Measurements from ENCODE around the gene COLEC12. TPM values are rescaled to one million over a fixed set of nuclear protein-coding genes. Genes with fewer than 3 reads are reported as not detected.

Gene COLEC12
- total RNA-seq, 1 experiment from 2014 or later: not detected

GRCh38 chr18:435940-436339 lies 64.6 kb downstream of the COLEC12 start:
- DNase-seq: no peak
- Mint-ChIP-seq H3K4me1 (ENCODE audit: low read depth, unreplicated experiment) (no peaks in the 10 kb centered on the region), H3K27me3 (ENCODE audit: unreplicated experiment) (peaks cover 26% of the 10 kb centered on the region), H3K9me3 (ENCODE audit: low read depth, unreplicated experiment) (no peaks in the 10 kb centered on the region), H3K27ac (ENCODE audit: unreplicated experiment) (no peak overlapping the region), H3K36me3 (ENCODE audit: insufficient read depth, unreplicated experiment) (no peaks in the 10 kb centered on the region), H3K4me3 (ENCODE audit: low read depth, unreplicated experiment) (no peak overlapping the region)
- no peak for TF ChIP-seq CTCF (IDR thresholded peaks at IDR 0.05; ENCODE audit: unreplicated experiment)
- CTCF ChIA-PET: no interaction called here
- intact Hi-C loops (cut with micrococcal nuclease; ENCODE audit: unreplicated experiment): no loop called here
- no TSS peak for BruUV-seq (replicated peaks)

- H3K27me3 Mint-ChIP-seq (ENCODE audit: unreplicated experiment): peaks cover 28% of the 10 kb centered on the region
- TF ChIP-seq CTCF (IDR thresholded peaks at IDR 0.05; ENCODE audit: unreplicated experiment): no peak
These were observed 66.1 kb downstream of the COLEC12 start for GRCh38 chr18:434410-434809.

GRCh38 chr18:433960-434359 lies 66.5 kb downstream of the COLEC12 start:
- no peaks in the 10 kb centered on the region for H3K9me3 Mint-ChIP-seq (ENCODE audit: low read depth, unreplicated experiment)
- intact Hi-C loops (cut with micrococcal nuclease; ENCODE audit: unreplicated experiment): no loop called here
- no peaks in the 10 kb centered on the region for H3K36me3 Mint-ChIP-seq (ENCODE audit: insufficient read depth, unreplicated experiment)
- no peak overlapping the region for H3K27ac Mint-ChIP-seq (ENCODE audit: unreplicated experiment)
- H3K4me3 Mint-ChIP-seq (ENCODE audit: low read depth, unreplicated experiment): no peak overlapping the region
- H3K4me1 Mint-ChIP-seq (ENCODE audit: low read depth, unreplicated experiment): no peaks in the 10 kb centered on the region
- no peak for DNase-seq
- peaks cover 28% of the 10 kb centered on the region for H3K27me3 Mint-ChIP-seq (ENCODE audit: unreplicated experiment)
- TF ChIP-seq CTCF (IDR thresholded peaks at IDR 0.05; ENCODE audit: unreplicated experiment): no peak
- CTCF ChIA-PET: no interaction called here
- no TSS peak for BruUV-seq (replicated peaks)

More at GRCh38 chr18:434410-434809, 66.1 kb downstream of the COLEC12 start:
- DNase-seq: no peak
- Mint-ChIP-seq H3K36me3 (ENCODE audit: insufficient read depth, unreplicated experiment) (no peaks in the 10 kb centered on the region), H3K9me3 (ENCODE audit: low read depth, unreplicated experiment) (no peaks in the 10 kb centered on the region), H3K4me1 (ENCODE audit: low read depth, unreplicated experiment) (no peaks in the 10 kb centered on the region), H3K27ac (ENCODE audit: unreplicated experiment) (no peak overlapping the region), H3K4me3 (ENCODE audit: low read depth, unreplicated experiment) (no peak overlapping the region)
- BruUV-seq (replicated peaks): no TSS peak
- CTCF ChIA-PET: no interaction called here
- intact Hi-C loops (cut with micrococcal nuclease; ENCODE audit: unreplicated experiment): no loop called here

DNA sequence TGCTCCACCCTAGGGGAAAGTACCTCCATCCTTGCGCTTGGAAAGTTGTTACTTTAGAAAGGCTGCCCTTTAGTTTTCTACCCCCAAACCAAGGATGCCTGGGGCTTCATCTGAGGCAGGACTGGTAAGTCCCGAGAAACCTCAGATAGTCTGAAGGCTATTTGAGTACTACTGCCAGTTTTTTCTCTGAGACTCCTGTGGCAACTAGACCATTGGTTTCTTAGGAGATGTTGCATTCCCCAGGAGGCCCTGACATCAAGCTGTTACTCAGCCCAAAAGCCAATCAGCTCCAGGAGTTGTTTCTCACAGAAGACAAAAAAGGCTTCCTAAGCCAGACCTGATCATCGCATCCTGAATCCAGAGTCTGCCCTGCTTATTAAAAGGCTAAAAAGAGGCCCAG lies 67.2 kb downstream of the COLEC12 start:
- Mint-ChIP-seq H3K27me3 (ENCODE audit: unreplicated experiment) (peaks cover 28% of the 10 kb centered on the region), H3K4me1 (ENCODE audit: low read depth, unreplicated experiment) (no peaks in the 10 kb centered on the region), H3K4me3 (ENCODE audit: low read depth, unreplicated experiment) (no peak overlapping the region), H3K36me3 (ENCODE audit: insufficient read depth, unreplicated experiment) (no peaks in the 10 kb centered on the region), H3K27ac (ENCODE audit: unreplicated experiment) (no peak overlapping the region), H3K9me3 (ENCODE audit: low read depth, unreplicated experiment) (no peaks in the 10 kb centered on the region)
- no peak for TF ChIP-seq CTCF (IDR thresholded peaks at IDR 0.05; ENCODE audit: unreplicated experiment)
- BruUV-seq (replicated peaks): no TSS peak
- DNase-seq: no peak
- intact Hi-C loops (cut with micrococcal nuclease; ENCODE audit: unreplicated experiment): no loop called here
- CTCF ChIA-PET: no interaction called here

Measured in Calu3 (cell line).